Activated CD4-positive, alpha-beta T cell treated with anti-CD3 and anti-CD28 coated beads, Interleukin-2, amount 10 ng/mL, durations not matched to agents 7 days and 5 days (primary cell): ENCODE measurements around the gene CASP12. TPM values are rescaled to one million over a fixed set of nuclear protein-coding genes. Genes with fewer than 3 reads are reported as not detected.
A peak's percentile ranks its signal among the peaks of the same experiment; 100 is the strongest.

Source experiments
- CTCF ChIA-PET: fragments of 350-600 bp; sonication (Branson Sonifier 250); formaldehyde crosslinking; loops from one replicate; lab custom pipeline; 2021; ENCODE audit warnings: antibody characterized with exemption; lab: Charles Lee
- POLR2A ChIA-PET: fragments of 350-600 bp; sonication (Branson Sonifier 250); formaldehyde crosslinking; loops from one replicate; lab custom pipeline; 2021; ENCODE audit warnings: antibody characterized with exemption; lab: Charles Lee
- DNase-seq: peaks from one replicate; pipeline ENCODE4 v3.0.0-alpha.2; 2020
- H3K27ac Mint-ChIP-seq: one replicate; pipeline ENCODE4 v1.8.0; 2021; ENCODE audit warnings: mild to moderate bottlenecking, moderate library complexity, mixed read lengths
- H3K27me3 Mint-ChIP-seq: one replicate; pipeline ENCODE4 v1.8.0; 2021; ENCODE audit warnings: mixed read lengths
- H3K36me3 Mint-ChIP-seq: one replicate; pipeline ENCODE4 v1.8.0; 2021; ENCODE audit warnings: low read depth, mixed read lengths
- H3K4me1 Mint-ChIP-seq: one replicate; pipeline ENCODE4 v1.8.0; 2021; ENCODE audit warnings: mixed read lengths
- H3K4me3 Mint-ChIP-seq: one replicate; pipeline ENCODE4 v1.8.0; 2021; ENCODE audit warnings: mild to moderate bottlenecking, moderate library complexity, mixed read lengths
- H3K9me3 Mint-ChIP-seq: one replicate; pipeline ENCODE4 v1.8.0; 2021; ENCODE audit warnings: mixed read lengths
- total RNA-seq, 2 experiments: library from RNA; stranded (reverse); gene quantifications; one replicate each; pipeline ENCODE4 v1.2.3, GENCODE V29; 2021

Gene CASP12
- total RNA-seq, 2 experiments from 2014 or later: not detected

DNA sequence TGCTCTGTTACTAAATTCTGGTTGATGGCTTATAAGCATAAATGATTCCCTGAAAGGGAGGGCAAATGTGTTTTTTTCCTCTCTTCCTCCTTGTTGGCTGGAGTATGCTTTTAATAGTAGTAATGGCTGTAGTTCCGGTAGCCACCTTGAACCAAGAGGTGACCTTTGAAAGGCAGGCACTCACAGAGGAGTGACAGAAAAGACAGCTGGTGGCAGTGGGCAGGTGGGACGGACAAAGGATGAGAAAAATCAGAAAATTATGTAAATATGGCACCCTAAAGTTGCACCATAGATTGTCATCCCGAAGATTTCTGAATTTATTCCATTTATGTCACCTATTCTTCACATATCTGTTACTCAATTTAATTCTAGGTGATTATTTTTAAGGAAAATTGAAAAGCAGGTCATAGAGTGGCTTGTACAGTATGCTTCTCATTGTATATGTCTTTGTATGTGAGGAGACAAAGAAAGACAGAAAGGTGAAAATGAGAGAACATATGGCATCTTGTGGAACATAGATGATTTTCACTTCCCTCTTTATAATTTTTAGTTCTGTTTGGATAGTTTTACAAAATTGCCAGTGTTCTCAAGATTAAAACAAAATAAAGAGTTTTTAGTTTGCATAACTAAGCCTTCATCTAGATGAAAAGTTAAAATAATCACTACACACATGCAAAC lies 17.0 kb downstream of the CASP12 start:
- POLR2A ChIA-PET: no interaction called here
- peaks cover 26% of the 10 kb centered on the region for H3K36me3 Mint-ChIP-seq
- H3K27me3 Mint-ChIP-seq: no peaks in the 10 kb centered on the region
- DNase-seq: no peak
- no peak overlapping the region for H3K4me3 Mint-ChIP-seq
- no peak overlapping the region for H3K27ac Mint-ChIP-seq
- peaks cover 25% of the 10 kb centered on the region for H3K9me3 Mint-ChIP-seq
- H3K4me1 Mint-ChIP-seq: peaks cover 38% of the 10 kb centered on the region
- CTCF ChIA-PET: interaction anchor here (1.0 to 1.5 kb wide), 3 partner anchors 9 to 27 kb away, joined by 3 to 4 read pairs (median 3); no protein-coding TSS in a partner anchor

DNA sequence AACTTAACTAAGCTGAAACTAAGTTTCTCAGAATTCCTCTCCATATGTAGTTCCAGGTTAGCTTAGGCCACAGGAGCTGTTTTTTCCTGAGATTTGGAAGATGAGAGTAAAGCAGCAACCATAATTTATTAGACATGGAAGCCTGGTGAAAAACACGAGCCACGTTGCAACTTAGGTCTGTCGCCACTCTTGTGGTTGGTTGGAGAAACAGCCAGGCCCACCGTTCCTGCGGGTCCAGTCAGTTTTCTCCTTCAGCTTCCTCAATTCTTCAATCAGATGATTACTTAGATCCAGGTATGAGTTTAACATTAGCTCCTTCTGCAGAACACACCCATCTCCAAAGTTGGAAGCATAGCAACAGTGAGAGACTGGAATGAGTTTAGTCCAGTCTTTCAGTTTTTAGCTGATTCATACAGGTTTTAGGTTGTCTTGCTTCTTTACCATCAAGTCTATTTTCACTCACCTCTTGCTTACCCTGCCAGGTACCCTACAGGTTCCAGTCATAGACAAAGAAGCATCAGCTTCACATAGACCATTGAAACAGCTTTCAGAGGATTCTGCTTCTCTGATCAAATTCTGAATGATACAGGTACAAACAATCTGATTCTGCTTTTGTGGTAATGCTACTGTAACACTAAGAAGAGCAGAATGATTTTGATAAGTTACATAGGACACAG lies 18.6 kb downstream of the CASP12 start:
- H3K27me3 Mint-ChIP-seq: no peaks in the 10 kb centered on the region
- no peak overlapping the region for H3K4me3 Mint-ChIP-seq
- H3K36me3 Mint-ChIP-seq: peaks cover 35% of the 10 kb centered on the region
- no peak for DNase-seq
- peaks cover 46% of the 10 kb centered on the region for H3K4me1 Mint-ChIP-seq
- H3K27ac Mint-ChIP-seq: no peak overlapping the region
- ChIA-PET CTCF (interaction anchor here (1.5 kb wide), 1 partner anchor 28 kb away, joined by 4 read pairs; no protein-coding TSS in a partner anchor), POLR2A (no interaction called here)
- H3K9me3 Mint-ChIP-seq: peaks cover 33% of the 10 kb centered on the region

DNA sequence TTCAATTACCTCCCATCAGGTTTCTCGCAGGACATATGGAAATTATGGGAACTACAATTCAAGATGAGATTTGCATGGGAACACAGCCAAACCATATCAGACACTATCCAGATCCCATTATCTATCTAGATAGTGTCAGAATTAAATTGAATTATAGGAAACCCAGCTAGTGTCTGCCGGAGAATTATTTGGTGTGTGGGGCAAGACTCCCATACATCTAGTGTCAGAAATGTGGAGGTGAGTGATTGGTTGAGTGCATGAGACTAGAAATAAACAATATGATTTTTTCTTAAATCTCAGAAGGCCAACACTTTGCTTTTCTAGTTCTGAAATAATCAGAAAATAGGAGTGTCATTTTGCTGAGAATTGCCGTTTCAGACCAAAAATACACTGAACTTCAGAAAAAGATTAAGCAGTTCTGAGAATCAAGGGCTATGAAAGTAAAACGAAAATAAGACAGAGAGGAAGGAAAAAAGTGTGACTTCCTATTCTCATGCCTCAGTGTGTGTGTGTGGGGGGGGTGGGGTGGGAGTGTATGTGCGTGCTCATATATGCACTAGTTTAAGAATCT lies 21.3 kb downstream of the CASP12 start:
- peak; percentile 17 for DNase-seq
- Mint-ChIP-seq H3K27ac (peak overlapping the region; percentile 91), H3K27me3 (no peaks in the 10 kb centered on the region), H3K9me3 (peaks cover 34% of the 10 kb centered on the region), H3K4me3 (peak overlapping the region; percentile 45), H3K4me1 (peaks cover 44% of the 10 kb centered on the region), H3K36me3 (peaks cover 36% of the 10 kb centered on the region)
- ChIA-PET POLR2A (no interaction called here), CTCF (interaction anchor here (1.1 kb wide), 1 partner anchor 8 kb away, joined by 3 read pairs; no protein-coding TSS in a partner anchor)

DNA sequence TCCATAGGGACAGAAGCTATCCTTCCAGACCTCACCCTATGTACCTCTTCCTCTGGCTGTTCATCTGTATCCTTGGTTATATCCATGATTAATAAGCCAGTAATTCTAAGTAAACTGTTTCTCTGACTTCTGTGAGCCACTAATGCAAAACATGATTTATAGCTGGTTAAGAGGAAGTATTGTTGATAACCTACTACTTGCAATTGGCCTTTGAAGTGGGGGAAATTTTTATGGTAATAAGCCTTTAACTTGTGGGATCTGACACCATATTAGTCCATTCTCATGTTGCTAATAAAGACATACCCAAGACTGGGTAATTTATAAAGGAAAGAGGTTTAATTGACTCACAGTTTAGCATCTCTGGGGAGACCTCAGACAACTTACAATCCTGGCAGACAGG lies 21.9 kb downstream of the CASP12 start:
- ChIA-PET CTCF (interaction anchor here (0.6 to 1.1 kb wide), 2 partner anchors 9 to 346 kb away, joined by 3 read pairs; no protein-coding TSS in a partner anchor), POLR2A (no interaction called here)
- peaks cover 36% of the 10 kb centered on the region for H3K36me3 Mint-ChIP-seq
- H3K27me3 Mint-ChIP-seq: no peaks in the 10 kb centered on the region
- peaks cover 34% of the 10 kb centered on the region for H3K9me3 Mint-ChIP-seq
- peak overlapping the region; percentile 45 for H3K4me3 Mint-ChIP-seq
- DNase-seq: no peak
- peaks cover 44% of the 10 kb centered on the region for H3K4me1 Mint-ChIP-seq
- peak overlapping the region; percentile 91 for H3K27ac Mint-ChIP-seq

DNA sequence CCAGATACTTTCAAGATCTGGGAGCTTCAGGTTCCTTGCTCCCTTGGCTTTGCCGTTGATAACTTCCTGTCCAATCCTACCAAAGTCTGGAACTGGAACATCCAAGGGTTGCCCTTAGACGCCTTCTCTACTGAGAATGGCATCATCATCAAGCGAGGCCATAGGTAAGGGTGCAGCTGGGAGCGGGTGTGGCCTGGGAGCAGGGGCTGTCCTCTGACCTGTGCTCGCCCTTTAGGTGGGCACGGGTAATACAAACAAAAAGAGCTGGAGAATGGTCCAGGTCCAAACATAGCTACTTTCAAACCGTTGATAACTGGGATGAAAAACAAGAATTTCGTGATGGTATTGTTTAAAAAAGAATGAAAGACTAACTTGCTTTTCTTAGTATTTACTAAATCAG lies 25.0 kb downstream of the CASP12 start:
- no peak overlapping the region for H3K27ac Mint-ChIP-seq
- no peaks in the 10 kb centered on the region for H3K27me3 Mint-ChIP-seq
- POLR2A ChIA-PET: no interaction called here
- peaks cover 23% of the 10 kb centered on the region for H3K9me3 Mint-ChIP-seq
- DNase-seq: no peak
- no peak overlapping the region for H3K4me3 Mint-ChIP-seq
- CTCF ChIA-PET: no interaction called here
- peaks cover 34% of the 10 kb centered on the region for H3K4me1 Mint-ChIP-seq
- H3K36me3 Mint-ChIP-seq: peaks cover 28% of the 10 kb centered on the region

DNA sequence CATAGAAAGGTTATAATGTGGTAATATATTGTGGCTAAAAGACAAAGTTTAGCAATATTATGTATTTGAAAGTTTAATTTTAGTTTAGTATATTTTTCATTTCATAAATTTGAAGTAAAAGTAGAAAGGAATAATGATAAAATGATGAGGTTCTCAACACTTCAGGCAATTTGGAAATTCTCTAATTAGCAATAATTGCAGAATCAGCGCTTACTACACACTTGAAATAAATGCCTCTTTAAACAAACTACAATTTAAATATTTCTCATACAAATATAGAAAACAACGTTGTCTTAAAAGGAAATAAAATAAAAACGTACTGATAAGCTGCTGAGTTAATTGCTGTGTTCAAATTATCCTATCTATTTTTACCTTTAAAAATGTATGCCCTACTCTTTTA lies 25.9 kb downstream of the CASP12 start:
- no peak overlapping the region for H3K27ac Mint-ChIP-seq
- CTCF ChIA-PET: no interaction called here
- peaks cover 23% of the 10 kb centered on the region for H3K36me3 Mint-ChIP-seq
- DNase-seq: no peak
- H3K9me3 Mint-ChIP-seq: peaks cover 17% of the 10 kb centered on the region
- H3K27me3 Mint-ChIP-seq: no peaks in the 10 kb centered on the region
- POLR2A ChIA-PET: no interaction called here
- H3K4me1 Mint-ChIP-seq: peaks cover 26% of the 10 kb centered on the region
- no peak overlapping the region for H3K4me3 Mint-ChIP-seq

DNA sequence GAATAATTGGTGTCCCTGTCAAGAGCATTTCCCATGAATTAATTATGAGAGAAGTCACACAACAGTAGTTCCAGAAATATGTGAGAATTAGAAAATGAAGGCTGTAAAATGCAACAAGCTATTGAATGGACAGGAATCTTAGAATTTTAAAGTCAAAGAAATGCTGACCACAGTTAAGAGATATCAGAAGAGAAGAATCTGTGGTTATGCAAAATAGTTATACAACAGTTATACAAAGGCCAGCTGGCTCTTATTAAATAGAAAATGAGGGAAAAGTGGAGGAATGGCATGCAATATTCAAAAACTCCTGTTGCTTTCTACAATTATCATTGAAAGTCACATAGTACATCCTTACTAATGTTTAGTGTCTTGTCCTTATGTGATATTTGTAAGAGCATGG lies 27.4 kb downstream of the CASP12 start:
- ChIA-PET CTCF (interaction anchor here (1.5 kb wide), 1 partner anchor 12 kb away, joined by 3 read pairs; no protein-coding TSS in a partner anchor), POLR2A (interaction anchor here (0.7 kb wide), 1 partner anchor 256 kb away, joined by 3 read pairs; no protein-coding TSS in a partner anchor)
- H3K4me3 Mint-ChIP-seq: no peak overlapping the region
- H3K9me3 Mint-ChIP-seq: peaks cover 14% of the 10 kb centered on the region
- H3K27me3 Mint-ChIP-seq: no peaks in the 10 kb centered on the region
- H3K27ac Mint-ChIP-seq: no peak overlapping the region
- H3K4me1 Mint-ChIP-seq: peaks cover 11% of the 10 kb centered on the region
- H3K36me3 Mint-ChIP-seq: peaks cover 13% of the 10 kb centered on the region
- no peak for DNase-seq

DNA sequence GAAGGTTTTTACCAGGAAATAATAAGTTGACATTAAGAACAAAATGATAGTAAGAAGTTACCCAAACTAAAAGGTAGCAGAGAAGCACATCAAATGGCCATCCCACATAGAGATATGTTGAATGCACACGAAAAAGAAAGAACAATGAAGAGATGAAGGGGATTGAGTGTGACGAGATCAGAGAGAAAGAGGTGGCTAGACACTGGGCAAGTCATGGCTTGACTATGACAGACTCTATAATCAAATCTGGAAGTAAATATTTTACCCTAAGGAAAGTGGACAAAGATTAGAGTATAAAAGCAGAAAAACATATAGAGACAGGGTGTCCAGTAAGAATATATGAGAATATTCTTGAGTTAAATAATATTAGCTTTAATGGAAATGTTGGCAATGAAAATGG lies 31.4 kb downstream of the CASP12 start:
- Mint-ChIP-seq H3K4me1 (no peaks in the 10 kb centered on the region), H3K4me3 (no peak overlapping the region), H3K9me3 (peaks cover 15% of the 10 kb centered on the region), H3K27me3 (no peaks in the 10 kb centered on the region), H3K36me3 (peaks cover 10% of the 10 kb centered on the region), H3K27ac (no peak overlapping the region)
- ChIA-PET POLR2A (no interaction called here), CTCF (interaction anchor here (0.6 kb wide), 1 partner anchor 506 kb away, joined by 6 read pairs; no protein-coding TSS in a partner anchor)
- DNase-seq: no peak

DNA sequence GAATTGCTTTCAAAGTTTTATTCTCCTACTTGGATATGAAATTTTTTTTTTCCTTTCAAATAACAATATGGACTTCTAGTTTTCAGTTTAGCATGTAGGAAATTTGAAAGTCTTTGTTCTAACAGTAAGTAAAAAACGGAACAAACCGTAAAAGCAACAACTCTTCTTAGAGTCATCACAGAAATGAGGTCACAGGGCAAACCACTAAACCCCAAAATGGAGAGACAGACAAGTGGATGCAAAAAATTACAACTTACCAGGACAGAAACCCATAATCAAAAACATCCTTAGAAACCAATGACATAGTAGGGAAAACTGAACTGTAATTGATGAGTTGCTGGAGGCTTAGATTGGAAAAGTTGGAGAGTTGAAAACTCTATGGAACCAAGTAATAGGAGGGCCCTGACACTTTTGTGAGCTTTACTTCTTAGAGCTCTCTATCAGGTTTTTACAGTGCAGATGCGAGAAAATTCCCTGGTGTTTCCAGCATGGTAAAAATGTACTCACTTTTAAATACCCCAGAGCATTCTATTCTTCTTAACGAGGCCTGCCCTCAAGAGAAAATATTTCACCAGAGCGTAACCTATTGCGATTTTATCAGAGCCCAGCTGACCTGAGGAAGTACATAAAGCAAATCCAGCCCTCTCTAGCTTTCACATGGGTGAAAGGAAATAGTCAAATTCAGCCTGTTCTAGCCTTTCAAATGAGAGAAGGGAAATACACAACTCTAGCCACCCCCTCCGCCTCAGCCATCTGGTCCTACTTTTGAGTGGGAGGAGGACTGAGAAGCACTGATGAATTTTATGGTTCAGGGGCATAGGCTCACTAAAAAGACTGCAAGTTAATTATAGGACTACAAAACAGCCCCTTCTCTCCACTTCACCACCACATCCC lies 39.1 kb downstream of the CASP12 start:
- peak overlapping the region; percentile 38 for H3K27ac Mint-ChIP-seq
- peaks cover 17% of the 10 kb centered on the region for H3K4me1 Mint-ChIP-seq
- DNase-seq: peak; percentile 15
- CTCF ChIA-PET: no interaction called here
- H3K27me3 Mint-ChIP-seq: no peaks in the 10 kb centered on the region
- POLR2A ChIA-PET: no interaction called here
- no peaks in the 10 kb centered on the region for H3K9me3 Mint-ChIP-seq
- H3K4me3 Mint-ChIP-seq: no peak overlapping the region
- no peaks in the 10 kb centered on the region for H3K36me3 Mint-ChIP-seq

DNA sequence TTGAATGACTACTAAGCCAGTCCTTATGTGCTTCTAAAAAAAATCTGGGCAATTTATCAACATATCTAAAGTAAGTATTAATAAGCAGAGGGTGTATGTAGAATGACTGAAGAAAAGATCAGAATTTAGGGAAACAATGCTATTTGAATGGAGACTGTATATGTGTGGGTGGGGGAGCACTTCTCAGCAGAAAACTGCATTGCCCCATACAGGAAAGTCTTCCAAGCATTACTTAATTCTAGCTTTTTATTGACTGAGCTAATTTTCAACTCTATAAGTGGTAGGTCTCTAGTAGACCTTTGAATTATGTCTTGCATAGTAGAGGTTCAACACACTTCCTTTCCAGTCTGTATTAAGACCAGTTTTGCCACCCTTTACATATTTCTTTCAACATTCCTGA lies 41.7 kb downstream of the CASP12 start:
- H3K27ac Mint-ChIP-seq: no peak overlapping the region
- no peaks in the 10 kb centered on the region for H3K27me3 Mint-ChIP-seq
- CTCF ChIA-PET: no interaction called here
- POLR2A ChIA-PET: no interaction called here
- DNase-seq: no peak
- no peak overlapping the region for H3K4me3 Mint-ChIP-seq
- no peaks in the 10 kb centered on the region for H3K36me3 Mint-ChIP-seq
- H3K9me3 Mint-ChIP-seq: no peaks in the 10 kb centered on the region
- peaks cover 17% of the 10 kb centered on the region for H3K4me1 Mint-ChIP-seq

DNA sequence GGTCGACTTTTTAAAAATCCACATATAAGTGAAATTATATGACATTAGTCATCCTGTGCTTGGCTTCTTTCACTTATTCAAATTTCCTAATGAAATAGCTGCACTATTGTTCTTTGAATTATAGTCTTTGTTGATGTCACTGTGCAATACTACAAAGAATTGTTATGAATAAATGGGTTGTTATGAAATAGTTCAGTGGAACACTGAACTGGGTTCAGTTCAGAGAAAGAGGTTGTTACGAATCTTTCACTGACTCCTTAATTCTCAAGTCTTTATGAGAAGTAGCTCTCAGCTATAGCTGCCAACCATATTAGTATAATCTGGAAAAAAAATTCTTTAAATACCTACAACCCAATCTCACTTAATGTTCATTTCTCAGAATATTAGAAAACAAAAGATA lies 42.3 kb downstream of the CASP12 start:
- Mint-ChIP-seq H3K9me3 (no peaks in the 10 kb centered on the region), H3K27ac (no peak overlapping the region), H3K36me3 (no peaks in the 10 kb centered on the region), H3K4me1 (peaks cover 17% of the 10 kb centered on the region), H3K27me3 (no peaks in the 10 kb centered on the region), H3K4me3 (no peak overlapping the region)
- DNase-seq: no peak
- CTCF ChIA-PET: no interaction called here
- POLR2A ChIA-PET: no interaction called here

DNA sequence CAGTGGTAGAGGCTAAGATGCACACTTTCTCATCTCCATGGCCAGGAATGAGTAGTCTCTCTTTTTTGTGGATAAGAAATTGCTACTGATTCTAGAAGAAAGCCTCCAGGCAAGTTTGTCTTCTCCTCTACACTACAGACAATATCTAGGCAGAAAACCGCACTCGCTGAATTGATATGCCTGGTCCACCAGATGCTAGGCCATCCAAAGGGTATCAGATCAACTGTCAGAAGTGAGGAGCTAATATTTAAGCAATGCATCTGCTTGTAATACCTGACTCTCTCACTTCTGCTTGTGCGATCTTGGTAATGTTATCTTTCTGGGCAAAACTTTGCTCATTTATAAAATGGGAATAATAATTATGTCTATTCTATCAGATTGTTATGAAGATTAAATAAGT lies 45.0 kb downstream of the CASP12 start:
- CTCF ChIA-PET: no interaction called here
- H3K4me3 Mint-ChIP-seq: no peak overlapping the region

More for the DNA sequence above, 45.0 kb downstream of the CASP12 start:
- no peaks in the 10 kb centered on the region for H3K36me3 Mint-ChIP-seq
- POLR2A ChIA-PET: no interaction called here
- H3K9me3 Mint-ChIP-seq: peaks cover 3% of the 10 kb centered on the region
- H3K4me1 Mint-ChIP-seq: peaks cover 3% of the 10 kb centered on the region
- no peak overlapping the region for H3K27ac Mint-ChIP-seq
- H3K27me3 Mint-ChIP-seq: no peaks in the 10 kb centered on the region
- DNase-seq: no peak
